Endodermal cell (in vitro differentiated cells): Measurements from ENCODE around the gene GTF2H1. TPM values are rescaled to one million over a fixed set of nuclear protein-coding genes. Genes with fewer than 3 reads are reported as not detected.

ENCODE experiments used
- DNase-seq: peaks from one replicate; pipeline ENCODE4 v3.0.0-alpha.2; 2017
- H3K27ac ChIP-seq: 2 replicates; pipeline ENCODE4 v1.5.1; 2013; ENCODE audit warnings: mild to moderate bottlenecking, low read depth, low read length, moderate library complexity
- H3K27me3 ChIP-seq: 2 replicates; pipeline ENCODE4 v1.6.1; 2013; ENCODE audit warnings: mild to moderate bottlenecking, low read length, moderate library complexity; ENCODE audit not compliant: insufficient read depth, control insufficient read depth, poor library complexity, severe bottlenecking
- H3K36me3 ChIP-seq: 2 replicates; pipeline ENCODE4 v1.7.0; 2013; ENCODE audit warnings: mild to moderate bottlenecking, low read length, moderate library complexity; ENCODE audit not compliant: control insufficient read depth, insufficient read depth
- H3K4me1 ChIP-seq: one replicate; pipeline ENCODE4 v1.7.0; 2013; ENCODE audit warnings: low read length; ENCODE audit not compliant: control insufficient read depth, insufficient read depth
- H3K4me3 ChIP-seq: 2 replicates; pipeline ENCODE4 v1.5.1; 2013; ENCODE audit warnings: mild to moderate bottlenecking, low read length, moderate library complexity
- H3K9ac ChIP-seq: 2 replicates; pipeline ENCODE4 v1.6.1; 2013; ENCODE audit warnings: mild to moderate bottlenecking, low read length, moderate library complexity; ENCODE audit not compliant: poor library complexity, severe bottlenecking; ENCODE audit errors: extremely low read depth
- H3K9me3 ChIP-seq: 2 replicates; pipeline ENCODE4 v1.6.1; 2013; ENCODE audit warnings: mild to moderate bottlenecking, low read length, moderate library complexity; ENCODE audit not compliant: control insufficient read depth
- H3K27ac Mint-ChIP-seq: 2 replicates; pipeline ENCODE4 v1.8.0; 2020; ENCODE audit warnings: mixed read lengths
- H3K27me3 Mint-ChIP-seq: 2 replicates; pipeline ENCODE4 v1.8.0; 2021; ENCODE audit warnings: mild to moderate bottlenecking, mixed read lengths; ENCODE audit not compliant: insufficient read depth
- H3K36me3 Mint-ChIP-seq: 2 replicates; pipeline ENCODE4 v1.8.0; 2020; ENCODE audit warnings: low read depth, mixed read lengths
- H3K4me1 Mint-ChIP-seq: 2 replicates; pipeline ENCODE4 v1.8.0; 2020; ENCODE audit warnings: mixed read lengths
- H3K4me3 Mint-ChIP-seq: 2 replicates; pipeline ENCODE4 v1.8.0; 2020; ENCODE audit warnings: mild to moderate bottlenecking, moderate library complexity, mixed read lengths
- H3K9me3 Mint-ChIP-seq: 2 replicates; pipeline ENCODE4 v1.8.0; 2020; ENCODE audit warnings: mild to moderate bottlenecking, mixed read lengths
- WGBS, 2 experiments: methylation state at CpG; one replicate each; pipeline versions ENCODE4 v1.1.5 to v1.1.7; 2013; ENCODE audit warnings: missing lambda C conversion rate in 2 of 2, mixed read lengths in 1 of 2; ENCODE audit not compliant: insufficient coverage in 1 of 2, insufficient read length in 1 of 2; 5-methylcytosine and 5-hydroxymethylcytosine counted together
- total RNA-seq, 2 donors: library from RNA; stranded (reverse); fragmentation: NEBNext Ultra II Directional in 1 of 2; extraction: Animal tissue kit (Norgen Biotek cat#: 25700) in 1 of 2; gene quantifications; 2 replicates in 1 of 2; 3 replicates in 1 of 2; pipeline ENCODE4 v1.2.1, GENCODE V29; 2021
- TF ChIP-seq, protein P1 (sequence below): fragments of 200-600 bp; sonication (generic); conservative IDR thresholded peaks from 2 replicates; pipeline ENCODE4 v1.5.0; 2021; ENCODE audit warnings: antibody characterized with exemption, mild to moderate bottlenecking

The GTF2H1 gene
- total RNA-seq, 2 donors from 2014 or later = 25.7 to 31.5 TPM

DNA sequence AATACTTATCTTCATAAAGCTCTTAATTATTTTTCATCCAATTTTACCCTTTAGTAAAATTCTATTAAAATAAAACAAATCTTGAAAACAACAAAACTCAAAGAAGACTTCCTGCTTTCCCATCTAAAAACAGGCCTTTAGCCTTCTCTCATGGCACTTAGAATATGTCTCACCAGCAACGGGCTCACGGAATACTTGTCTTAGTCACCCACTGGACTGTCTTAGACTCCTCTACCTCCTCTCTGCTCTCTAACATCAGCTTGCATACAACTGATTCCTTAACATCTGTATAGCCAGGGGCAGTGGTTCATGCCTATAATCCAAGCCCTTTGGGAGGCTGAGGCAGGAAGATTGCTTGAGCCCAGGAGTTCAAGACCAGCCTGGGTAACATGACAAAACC lies 14.1 kb upstream of the GTF2H1 start:
- no peak overlapping the region for H3K27ac ChIP-seq
- H3K9ac ChIP-seq = no peak overlapping the region
- Mint-ChIP-seq H3K9me3 (no peaks in the 10 kb centered on the region), H3K27me3 (no peaks in the 10 kb centered on the region), H3K4me3 (no peak overlapping the region), H3K27ac (no peak overlapping the region), H3K4me1 (peaks cover 11% of the 10 kb centered on the region), H3K36me3 (peaks cover 64% of the 10 kb centered on the region)
- no peaks in the 10 kb centered on the region for H3K27me3 ChIP-seq
- H3K9me3 ChIP-seq = no peaks in the 10 kb centered on the region
- TF ChIP-seq, protein P1, sequence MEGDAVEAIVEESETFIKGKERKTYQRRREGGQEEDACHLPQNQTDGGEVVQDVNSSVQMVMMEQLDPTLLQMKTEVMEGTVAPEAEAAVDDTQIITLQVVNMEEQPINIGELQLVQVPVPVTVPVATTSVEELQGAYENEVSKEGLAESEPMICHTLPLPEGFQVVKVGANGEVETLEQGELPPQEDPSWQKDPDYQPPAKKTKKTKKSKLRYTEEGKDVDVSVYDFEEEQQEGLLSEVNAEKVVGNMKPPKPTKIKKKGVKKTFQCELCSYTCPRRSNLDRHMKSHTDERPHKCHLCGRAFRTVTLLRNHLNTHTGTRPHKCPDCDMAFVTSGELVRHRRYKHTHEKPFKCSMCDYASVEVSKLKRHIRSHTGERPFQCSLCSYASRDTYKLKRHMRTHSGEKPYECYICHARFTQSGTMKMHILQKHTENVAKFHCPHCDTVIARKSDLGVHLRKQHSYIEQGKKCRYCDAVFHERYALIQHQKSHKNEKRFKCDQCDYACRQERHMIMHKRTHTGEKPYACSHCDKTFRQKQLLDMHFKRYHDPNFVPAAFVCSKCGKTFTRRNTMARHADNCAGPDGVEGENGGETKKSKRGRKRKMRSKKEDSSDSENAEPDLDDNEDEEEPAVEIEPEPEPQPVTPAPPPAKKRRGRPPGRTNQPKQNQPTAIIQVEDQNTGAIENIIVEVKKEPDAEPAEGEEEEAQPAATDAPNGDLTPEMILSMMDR = no peak
- no peak for DNase-seq
- H3K4me1 ChIP-seq = no peaks in the 10 kb centered on the region
- H3K4me3 ChIP-seq = no peak overlapping the region
- 96 to 100% methylated on average over 2 of the region's 2 CpGs for WGBS, 2 experiments
- H3K36me3 ChIP-seq = peaks cover 89% of the 10 kb centered on the region

GRCh38 chr11:18309691-18310090 lies 12.7 kb upstream of the GTF2H1 start:
- H3K27ac ChIP-seq = no peak overlapping the region
- no peaks in the 10 kb centered on the region for H3K9me3 ChIP-seq
- H3K4me1 Mint-ChIP-seq = peaks cover 13% of the 10 kb centered on the region
- peaks cover 58% of the 10 kb centered on the region for H3K36me3 Mint-ChIP-seq
- no peak overlapping the region for H3K4me3 Mint-ChIP-seq
- TF ChIP-seq, protein P1 = no peak
- DNase-seq = no peak
- no peak overlapping the region for H3K9ac ChIP-seq
- H3K27ac Mint-ChIP-seq = no peak overlapping the region
- H3K9me3 Mint-ChIP-seq = no peaks in the 10 kb centered on the region
- no peaks in the 10 kb centered on the region for H3K27me3 ChIP-seq
- H3K4me3 ChIP-seq = no peak overlapping the region
- 97 to 98% methylated on average over 5 of the region's 5 CpGs for WGBS, 2 experiments
- H3K4me1 ChIP-seq = no peaks in the 10 kb centered on the region
- H3K36me3 ChIP-seq = peaks cover 76% of the 10 kb centered on the region
- no peaks in the 10 kb centered on the region for H3K27me3 Mint-ChIP-seq

DNA sequence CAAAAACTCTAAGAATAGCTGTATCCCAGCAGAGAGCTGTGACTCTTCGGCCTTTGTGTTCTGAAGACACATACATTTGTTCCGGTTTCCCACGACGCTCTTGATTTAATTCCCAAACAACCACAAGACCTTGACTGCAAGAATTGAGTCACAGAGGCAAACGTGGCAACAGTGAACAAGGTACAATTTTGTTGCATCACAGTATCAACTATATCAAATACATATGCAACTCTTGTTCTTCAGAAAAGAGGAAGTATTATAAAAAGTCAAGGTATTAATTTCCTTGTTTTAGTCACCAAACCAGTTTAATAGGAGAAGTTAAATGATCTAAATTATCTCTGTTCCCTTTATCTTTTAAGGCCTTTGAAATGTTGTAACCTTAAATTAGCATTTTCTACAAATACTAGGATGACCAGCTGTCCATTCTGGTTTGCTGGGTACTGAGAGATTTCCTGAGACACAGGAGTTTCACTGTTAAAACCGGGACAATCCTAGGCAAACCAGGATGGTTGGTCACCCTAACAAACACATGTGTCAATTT lies 11.5 kb upstream of the GTF2H1 start:
- H3K27ac ChIP-seq = no peak overlapping the region
- H3K36me3 ChIP-seq = peaks cover 67% of the 10 kb centered on the region
- no peak overlapping the region for H3K9ac ChIP-seq
- H3K9me3 ChIP-seq = no peaks in the 10 kb centered on the region
- H3K4me1 ChIP-seq = no peaks in the 10 kb centered on the region
- Mint-ChIP-seq H3K4me3 (no peak overlapping the region), H3K27me3 (no peaks in the 10 kb centered on the region), H3K4me1 (peaks cover 22% of the 10 kb centered on the region), H3K36me3 (peaks cover 54% of the 10 kb centered on the region), H3K9me3 (no peaks in the 10 kb centered on the region), H3K27ac (no peak overlapping the region)
- TF ChIP-seq, protein P1 = no peak
- WGBS, 2 experiments = 78 to 97% methylated on average over 5 to 6 of the region's 6 CpGs
- H3K4me3 ChIP-seq = no peak overlapping the region
- DNase-seq = no peak
- no peaks in the 10 kb centered on the region for H3K27me3 ChIP-seq
